Lower leg skin (tissue), 3 donors: ENCODE results near the gene CAMTA2.

Source experiments
- CTCF ChIP-seq, 3 donors: fragments of 450-650 bp; IDR thresholded peaks; one replicate each; pipeline ENCODE4 v1.5.1; 2016; ENCODE audit warnings: antibody characterized with exemption in 3 of 3, mild to moderate bottlenecking in 3 of 3, moderate library complexity in 2 of 3
- POLR2A ChIP-seq, 2 donors: fragments of 450-650 bp; IDR thresholded peaks; one replicate each; pipeline ENCODE4 v1.6.1; 2016 to 2017; ENCODE audit warnings: antibody characterized with exemption in 2 of 2, mild to moderate bottlenecking in 1 of 2, moderate library complexity in 1 of 2

DNA sequence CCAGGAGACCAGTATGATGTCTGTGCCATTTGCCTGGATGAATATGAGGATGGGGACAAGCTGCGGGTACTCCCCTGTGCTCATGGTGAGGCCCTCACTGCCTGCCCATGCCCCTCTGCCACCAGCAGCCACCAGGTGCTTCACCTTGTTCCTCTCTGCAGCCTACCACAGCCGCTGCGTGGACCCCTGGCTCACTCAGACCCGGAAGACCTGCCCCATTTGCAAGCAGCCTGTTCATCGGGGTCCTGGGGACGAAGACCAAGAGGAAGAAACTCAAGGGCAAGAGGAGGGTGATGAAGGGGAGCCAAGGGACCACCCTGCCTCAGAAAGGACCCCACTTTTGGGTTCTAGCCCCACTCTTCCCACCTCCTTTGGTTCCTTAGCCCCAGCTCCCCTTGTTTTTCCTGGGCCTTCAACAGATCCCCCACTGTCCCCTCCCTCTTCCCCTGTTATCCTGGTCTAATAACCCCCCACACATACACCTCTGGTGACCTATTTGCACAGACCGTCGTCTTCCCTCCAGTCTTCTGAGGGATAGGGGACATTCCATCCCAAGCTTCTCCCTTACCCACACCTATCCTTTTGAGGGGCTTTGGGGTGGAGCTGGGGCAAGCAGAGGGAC, 42.8 kb downstream of the CAMTA2 start:
- TF ChIP-seq CTCF (IDR thresholded peaks at IDR 0.05) (no peak), POLR2A (IDR thresholded peaks at IDR 0.05) (no peak)
